Osteoblast (primary cell): ENCODE data around the gene KRTAP13-2. TPM values are rescaled to one million over a fixed set of nuclear protein-coding genes. Genes with fewer than 3 reads are reported as not detected.

Experiments used
- DNase-seq: peaks from one replicate; pipeline ENCODE4 v3.0.0; 2011; ENCODE audit warnings: low spot score, mixed read lengths; ENCODE audit not compliant: insufficient read length; ENCODE audit errors: missing footprints
- H2AFZ ChIP-seq: 2 replicates; pipeline ENCODE4 v1.6.0; 2011; ENCODE audit warnings: mild to moderate bottlenecking, low read length
- H3K27ac ChIP-seq: 2 replicates; pipeline ENCODE4 v1.5.1; 2011; ENCODE audit warnings: mild to moderate bottlenecking, low read depth, low read length, moderate library complexity
- H3K27me3 ChIP-seq: 2 replicates; pipeline ENCODE4 v1.6.0; 2012; ENCODE audit warnings: mild to moderate bottlenecking, control low read depth, inconsistent platforms, low read length, moderate library complexity; ENCODE audit not compliant: insufficient read depth
- H3K36me3 ChIP-seq: 2 replicates; pipeline ENCODE4 v1.5.1; 2011; ENCODE audit warnings: mild to moderate bottlenecking, low read length, control low read depth, moderate library complexity; ENCODE audit not compliant: insufficient read depth
- H3K4me1 ChIP-seq: 2 replicates; pipeline ENCODE4 v1.5.1; 2011; ENCODE audit warnings: mild to moderate bottlenecking, low read length, control low read depth, moderate library complexity; ENCODE audit not compliant: insufficient read depth
- H3K4me2 ChIP-seq: 2 replicates; pipeline ENCODE4 v1.6.0; 2011; ENCODE audit warnings: mild to moderate bottlenecking, low read length; ENCODE audit not compliant: insufficient read depth
- H3K4me3 ChIP-seq: fragments of 200-600 bp; sonication (generic); 3 replicates; pipeline ENCODE4 v1.5.1; 2012; ENCODE audit warnings: mild to moderate bottlenecking, low read length, inconsistent platforms; ENCODE audit not compliant: insufficient read depth
- H3K79me2 ChIP-seq: 2 replicates; pipeline ENCODE4 v1.6.0; 2012; ENCODE audit warnings: mild to moderate bottlenecking, low read length, control low read depth, inconsistent platforms; ENCODE audit not compliant: insufficient read depth
- H3K9me3 ChIP-seq: 2 replicates; pipeline ENCODE4 v1.5.1; 2011; ENCODE audit warnings: low read depth, low read length, control low read depth
- H4K20me1 ChIP-seq: 2 replicates; pipeline ENCODE4 v1.6.0; 2012; ENCODE audit warnings: mild to moderate bottlenecking, low read length, control low read depth; ENCODE audit not compliant: insufficient read depth
- CTCF ChIP-seq: IDR thresholded peaks from 2 replicates; pipeline ENCODE4 v1.5.1; 2011; ENCODE audit warnings: mild to moderate bottlenecking, low read depth, low read length, moderate library complexity; ENCODE audit errors: extremely low read depth
- total RNA-seq: library from RNA; depleted of rRNA; stranded (reverse); fragments of >200 nt; gene quantifications from 2 replicates; pipeline ENCODE4 v1.2.3, GENCODE V29; 2012

KRTAP13-2 gene
- total RNA-seq, 1 donor, result not detected

GRCh38 chr21:30351534-30351933 lies 20.5 kb downstream of the KRTAP13-2 start:
- Histone ChIP-seq H3K4me2 (no peak overlapping the region), H3K27me3 (no peaks in the 10 kb centered on the region), H2AFZ (no peak overlapping the region), H3K4me1 (no peaks in the 10 kb centered on the region), H3K36me3 (no peaks in the 10 kb centered on the region), H3K79me2 (no peaks in the 10 kb centered on the region), H3K4me3 (no peak overlapping the region), H3K9me3 (no peaks in the 10 kb centered on the region), H4K20me1 (no peaks in the 10 kb centered on the region), H3K27ac (no peak overlapping the region)
- TF ChIP-seq CTCF, result no peak
- DNase-seq, result no peak

GRCh38 chr21:30349572-30349971 lies 22.5 kb downstream of the KRTAP13-2 start:
- no peak overlapping the region for H3K27ac ChIP-seq
- no peaks in the 10 kb centered on the region for H3K9me3 ChIP-seq
- no peaks in the 10 kb centered on the region for H3K4me1 ChIP-seq
- no peak for DNase-seq
- no peaks in the 10 kb centered on the region for H3K27me3 ChIP-seq
- no peaks in the 10 kb centered on the region for H3K36me3 ChIP-seq
- H4K20me1 ChIP-seq, result no peaks in the 10 kb centered on the region
- no peak overlapping the region for H2AFZ ChIP-seq
- no peak for TF ChIP-seq CTCF
- no peaks in the 10 kb centered on the region for H3K79me2 ChIP-seq
- no peak overlapping the region for H3K4me2 ChIP-seq
- no peak overlapping the region for H3K4me3 ChIP-seq

GRCh38 chr21:30348506-30348905 lies 23.6 kb downstream of the KRTAP13-2 start, which contains the start of gene KRTAP23-1:
Gene KRTAP23-1 (minus strand): TSS chr21:30348606. CDS start chr21:30348606, 0 bp downstream.
- Histone ChIP-seq H3K4me2 (no peak within 1 kb of the TSS), H2AFZ (no peak within 1 kb of the TSS), H3K27me3 (no peaks in the 10 kb centered on the region), H3K4me3 (no peak within 1 kb of the TSS), H3K4me1 (no peaks in the 10 kb centered on the region), H3K27ac (no peak within 1 kb of the TSS), H3K79me2 (no peaks in the 10 kb centered on the region), H3K9me3 (no peaks in the 10 kb centered on the region), H3K36me3 (no peaks in the 10 kb centered on the region), H4K20me1 (no peaks in the 10 kb centered on the region)
- DNase-seq, result no peak
- no peak for TF ChIP-seq CTCF

GRCh38 chr21:30345014-30345413 lies 27.1 kb downstream of the KRTAP13-2 start:
- no peak for TF ChIP-seq CTCF
- H3K4me2 ChIP-seq, result no peak overlapping the region
- DNase-seq, result no peak
- H3K36me3 ChIP-seq, result no peaks in the 10 kb centered on the region
- H3K79me2 ChIP-seq, result no peaks in the 10 kb centered on the region
- no peaks in the 10 kb centered on the region for H3K27me3 ChIP-seq
- H3K9me3 ChIP-seq, result no peaks in the 10 kb centered on the region
- no peak overlapping the region for H2AFZ ChIP-seq
- no peak overlapping the region for H3K27ac ChIP-seq
- no peaks in the 10 kb centered on the region for H4K20me1 ChIP-seq
- no peaks in the 10 kb centered on the region for H3K4me1 ChIP-seq
- H3K4me3 ChIP-seq, result no peak overlapping the region
